ENCODE data around the gene KCND3.

The KCND3 gene

GRCh38 chr1:111738133-111738435 lies 251.4 kb downstream of the KCND3 start:
- no peaks in the 10 kb centered on the region for H3K9me3 ChIP-seq (ENCODE audit: low read length)
- no peaks in the 10 kb centered on the region for H3K27me3 ChIP-seq (ENCODE audit: insufficient read depth, low read length)
- no peaks in the 10 kb centered on the region for H3K9me2 ChIP-seq (ENCODE audit: low read depth, low read length)
- H3K27ac ChIP-seq (ENCODE audit: low read depth, low read length, poor library complexity, severe bottlenecking): no peak overlapping the region
- no peaks in the 10 kb centered on the region for H4K20me1 ChIP-seq (ENCODE audit: insufficient read depth, low read length)
- H3K4me1 ChIP-seq (ENCODE audit: insufficient read depth, low read length, severe bottlenecking): peaks cover 29% of the 10 kb centered on the region
- peak overlapping the region; percentile 88 for H3K4me2 ChIP-seq (ENCODE audit: low read length)
- H3K79me2 ChIP-seq (ENCODE audit: insufficient read depth, low read length): no peaks in the 10 kb centered on the region
- TF ChIP-seq EZH2 (IDR thresholded peaks at IDR 0.05; ENCODE audit: borderline replicate concordance, low read length): no peak
- TF ChIP-seq, protein P1, sequence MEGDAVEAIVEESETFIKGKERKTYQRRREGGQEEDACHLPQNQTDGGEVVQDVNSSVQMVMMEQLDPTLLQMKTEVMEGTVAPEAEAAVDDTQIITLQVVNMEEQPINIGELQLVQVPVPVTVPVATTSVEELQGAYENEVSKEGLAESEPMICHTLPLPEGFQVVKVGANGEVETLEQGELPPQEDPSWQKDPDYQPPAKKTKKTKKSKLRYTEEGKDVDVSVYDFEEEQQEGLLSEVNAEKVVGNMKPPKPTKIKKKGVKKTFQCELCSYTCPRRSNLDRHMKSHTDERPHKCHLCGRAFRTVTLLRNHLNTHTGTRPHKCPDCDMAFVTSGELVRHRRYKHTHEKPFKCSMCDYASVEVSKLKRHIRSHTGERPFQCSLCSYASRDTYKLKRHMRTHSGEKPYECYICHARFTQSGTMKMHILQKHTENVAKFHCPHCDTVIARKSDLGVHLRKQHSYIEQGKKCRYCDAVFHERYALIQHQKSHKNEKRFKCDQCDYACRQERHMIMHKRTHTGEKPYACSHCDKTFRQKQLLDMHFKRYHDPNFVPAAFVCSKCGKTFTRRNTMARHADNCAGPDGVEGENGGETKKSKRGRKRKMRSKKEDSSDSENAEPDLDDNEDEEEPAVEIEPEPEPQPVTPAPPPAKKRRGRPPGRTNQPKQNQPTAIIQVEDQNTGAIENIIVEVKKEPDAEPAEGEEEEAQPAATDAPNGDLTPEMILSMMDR (IDR thresholded peaks at IDR 0.05; ENCODE audit: low read length): no peak
- no peaks in the 10 kb centered on the region for H3F3A ChIP-seq (ENCODE audit: insufficient read depth, low read length)
- no peaks in the 10 kb centered on the region for H3K36me3 ChIP-seq (ENCODE audit: insufficient read depth, low read length)
- H3K9ac ChIP-seq (ENCODE audit: low read length): peak overlapping the region; percentile 54; the same call in 1 of the 2 replicates
- peak overlapping the region; percentile 65 for H3K4me3 ChIP-seq (ENCODE audit: low read depth, low read length, poor library complexity, severe bottlenecking)
- no peak overlapping the region for H2AFZ ChIP-seq (ENCODE audit: low read length)

DNA sequence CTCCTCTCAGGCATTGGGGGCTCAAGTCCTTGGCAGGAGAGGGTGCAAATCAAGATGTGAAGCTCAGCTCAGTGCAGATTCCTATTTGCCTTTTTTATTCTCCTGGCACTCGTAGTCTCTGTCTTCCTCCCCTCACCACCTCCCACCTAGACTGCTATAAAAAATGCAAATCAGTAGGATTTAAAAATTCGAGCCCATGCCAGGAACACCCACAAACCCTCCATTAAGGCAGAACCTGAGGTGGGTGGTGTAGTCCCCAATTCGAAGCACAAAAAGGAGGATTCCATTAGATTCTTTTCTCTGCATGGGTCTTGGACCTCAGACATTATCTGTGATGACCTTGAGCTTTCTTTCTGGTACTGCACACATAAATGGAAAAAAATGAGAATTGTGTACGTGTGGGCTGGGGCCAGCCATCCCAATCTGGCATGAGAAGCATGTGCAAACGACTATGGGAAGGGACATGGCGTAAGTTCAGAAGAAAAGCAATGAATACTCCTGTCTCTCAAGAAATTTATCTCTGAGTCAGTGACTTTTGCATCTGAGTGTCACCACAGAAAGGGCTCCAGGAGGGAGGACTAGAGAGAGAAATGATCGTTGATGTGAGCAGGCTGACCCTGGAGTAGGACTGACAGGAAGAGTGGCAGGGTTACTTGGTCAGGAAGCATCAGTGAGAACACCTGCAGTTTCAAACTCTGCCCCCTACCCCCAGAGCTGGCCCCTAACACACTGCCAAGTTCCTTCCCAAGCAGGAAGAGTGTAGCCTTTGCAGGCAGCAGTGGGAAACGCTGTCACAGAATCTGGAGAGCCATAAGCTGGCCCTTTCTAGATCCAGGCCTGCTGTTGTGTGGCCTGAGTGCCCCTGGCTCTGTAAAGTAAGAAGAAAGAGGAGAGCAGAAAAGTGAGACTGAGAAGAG lies 252.0 kb downstream of the KCND3 start:
- Histone ChIP-seq H3K9ac (ENCODE audit: low read length) (peak overlapping the region; percentile 54; the same call in 1 of the 2 replicates), H2AFZ (ENCODE audit: low read length) (no peak overlapping the region), H3K4me1 (ENCODE audit: insufficient read depth, low read length, severe bottlenecking) (peaks cover 29% of the 10 kb centered on the region), H3K36me3 (ENCODE audit: insufficient read depth, low read length) (no peaks in the 10 kb centered on the region), H3K4me2 (ENCODE audit: low read length) (peak overlapping the region; percentile 88), H3K27ac (ENCODE audit: low read depth, low read length, poor library complexity, severe bottlenecking) (no peak overlapping the region), H3K9me2 (ENCODE audit: low read depth, low read length) (no peaks in the 10 kb centered on the region), H3K9me3 (ENCODE audit: low read length) (no peaks in the 10 kb centered on the region), H3F3A (ENCODE audit: insufficient read depth, low read length) (no peaks in the 10 kb centered on the region), H4K20me1 (ENCODE audit: insufficient read depth, low read length) (no peaks in the 10 kb centered on the region), H3K4me3 (ENCODE audit: low read depth, low read length, poor library complexity, severe bottlenecking) (peak overlapping the region; percentile 65), H3K27me3 (ENCODE audit: insufficient read depth, low read length) (no peaks in the 10 kb centered on the region), H3K79me2 (ENCODE audit: insufficient read depth, low read length) (no peaks in the 10 kb centered on the region)
- TF ChIP-seq EZH2 (IDR thresholded peaks at IDR 0.05; ENCODE audit: borderline replicate concordance, low read length): no peak
- TF ChIP-seq, protein P1 (IDR thresholded peaks at IDR 0.05; ENCODE audit: low read length): no peak

- Histone ChIP-seq H3K4me2 (ENCODE audit: low read length) (no peak overlapping the region), H3K27ac (ENCODE audit: low read depth, low read length, poor library complexity, severe bottlenecking) (no peak overlapping the region), H3K79me2 (ENCODE audit: insufficient read depth, low read length) (no peaks in the 10 kb centered on the region)
These were observed 252.8 kb downstream of the KCND3 start for GRCh38 chr1:111736548-111737215.

More at GRCh38 chr1:111736548-111737215, 252.8 kb downstream of the KCND3 start:
- Histone ChIP-seq H3F3A (ENCODE audit: insufficient read depth, low read length) (no peaks in the 10 kb centered on the region), H3K4me1 (ENCODE audit: insufficient read depth, low read length, severe bottlenecking) (peaks cover 29% of the 10 kb centered on the region), H3K36me3 (ENCODE audit: insufficient read depth, low read length) (no peaks in the 10 kb centered on the region), H4K20me1 (ENCODE audit: insufficient read depth, low read length) (no peaks in the 10 kb centered on the region), H3K4me3 (ENCODE audit: low read depth, low read length, poor library complexity, severe bottlenecking) (no peak overlapping the region), H3K9me3 (ENCODE audit: low read length) (no peaks in the 10 kb centered on the region), H3K9ac (ENCODE audit: low read length) (no peak overlapping the region), H3K9me2 (ENCODE audit: low read depth, low read length) (no peaks in the 10 kb centered on the region), H2AFZ (ENCODE audit: low read length) (no peak overlapping the region), H3K27me3 (ENCODE audit: insufficient read depth, low read length) (no peaks in the 10 kb centered on the region)
- TF ChIP-seq, protein P1 (IDR thresholded peaks at IDR 0.05; ENCODE audit: low read length): no peak
- no peak for TF ChIP-seq EZH2 (IDR thresholded peaks at IDR 0.05; ENCODE audit: borderline replicate concordance, low read length)
